Endodermal cell (in vitro differentiated cells): ENCODE measurements around the gene EGFL8. TPM values are rescaled to one million over a fixed set of nuclear protein-coding genes. Genes with fewer than 3 reads are reported as not detected.
"Not testable (repeated sequence)": the region's sequence is repeated elsewhere in the genome, so short reads cannot be mapped to it uniquely, and the experiment has no call there.

Source experiments
- DNase-seq: peaks from one replicate; pipeline ENCODE4 v3.0.0-alpha.2; 2017
- H3K27ac ChIP-seq: 2 replicates; pipeline ENCODE4 v1.5.1; 2013; ENCODE audit warnings: mild to moderate bottlenecking, low read depth, low read length, moderate library complexity
- H3K27me3 ChIP-seq: 2 replicates; pipeline ENCODE4 v1.6.1; 2013; ENCODE audit warnings: mild to moderate bottlenecking, low read length, moderate library complexity; ENCODE audit not compliant: insufficient read depth, control insufficient read depth, poor library complexity, severe bottlenecking
- H3K36me3 ChIP-seq: 2 replicates; pipeline ENCODE4 v1.7.0; 2013; ENCODE audit warnings: mild to moderate bottlenecking, low read length, moderate library complexity; ENCODE audit not compliant: control insufficient read depth, insufficient read depth
- H3K4me1 ChIP-seq: one replicate; pipeline ENCODE4 v1.7.0; 2013; ENCODE audit warnings: low read length; ENCODE audit not compliant: control insufficient read depth, insufficient read depth
- H3K4me3 ChIP-seq: 2 replicates; pipeline ENCODE4 v1.5.1; 2013; ENCODE audit warnings: mild to moderate bottlenecking, low read length, moderate library complexity
- H3K9ac ChIP-seq: 2 replicates; pipeline ENCODE4 v1.6.1; 2013; ENCODE audit warnings: mild to moderate bottlenecking, low read length, moderate library complexity; ENCODE audit not compliant: poor library complexity, severe bottlenecking; ENCODE audit errors: extremely low read depth
- H3K9me3 ChIP-seq: 2 replicates; pipeline ENCODE4 v1.6.1; 2013; ENCODE audit warnings: mild to moderate bottlenecking, low read length, moderate library complexity; ENCODE audit not compliant: control insufficient read depth
- H3K27ac Mint-ChIP-seq: 2 replicates; pipeline ENCODE4 v1.8.0; 2020; ENCODE audit warnings: mixed read lengths
- H3K27me3 Mint-ChIP-seq: 2 replicates; pipeline ENCODE4 v1.8.0; 2021; ENCODE audit warnings: mild to moderate bottlenecking, mixed read lengths; ENCODE audit not compliant: insufficient read depth
- H3K36me3 Mint-ChIP-seq: 2 replicates; pipeline ENCODE4 v1.8.0; 2020; ENCODE audit warnings: low read depth, mixed read lengths
- H3K4me1 Mint-ChIP-seq: 2 replicates; pipeline ENCODE4 v1.8.0; 2020; ENCODE audit warnings: mixed read lengths
- H3K4me3 Mint-ChIP-seq: 2 replicates; pipeline ENCODE4 v1.8.0; 2020; ENCODE audit warnings: mild to moderate bottlenecking, moderate library complexity, mixed read lengths
- H3K9me3 Mint-ChIP-seq: 2 replicates; pipeline ENCODE4 v1.8.0; 2020; ENCODE audit warnings: mild to moderate bottlenecking, mixed read lengths
- CTCF ChIP-seq: fragments of 200-600 bp; sonication (generic); conservative IDR thresholded peaks from 2 replicates; pipeline ENCODE4 v1.5.0; 2021; ENCODE audit warnings: antibody characterized with exemption, mild to moderate bottlenecking
- WGBS, 2 experiments: methylation state at CpG; one replicate each; pipeline versions ENCODE4 v1.1.5 to v1.1.7; 2013; ENCODE audit warnings: missing lambda C conversion rate in 2 of 2, mixed read lengths in 1 of 2; ENCODE audit not compliant: insufficient coverage in 1 of 2, insufficient read length in 1 of 2; 5-methylcytosine and 5-hydroxymethylcytosine counted together
- total RNA-seq, 2 donors: library from RNA; stranded (reverse); fragmentation: NEBNext Ultra II Directional in 1 of 2; extraction: Animal tissue kit (Norgen Biotek cat#: 25700) in 1 of 2; gene quantifications; 2 replicates in 1 of 2; 3 replicates in 1 of 2; pipeline ENCODE4 v1.2.1, GENCODE V29; 2021

EGFL8 gene
- total RNA-seq, 2 donors from 2014 or later, result 27.9 to 39.6 TPM

GRCh38 chr6:32210191-32210601 lies 45.8 kb downstream of the EGFL8 start:
- Histone ChIP-seq H3K4me1 (no peaks in the 10 kb centered on the region), H3K36me3 (no peaks in the 10 kb centered on the region), H3K27me3 (peaks cover 3% of the 10 kb centered on the region), H3K9ac (no peak overlapping the region), H3K9me3 (no peaks in the 10 kb centered on the region), H3K4me3 (no peak overlapping the region), H3K27ac (no peak overlapping the region)
- H3K27ac Mint-ChIP-seq, result no peak overlapping the region
- peaks cover 3% of the 10 kb centered on the region for H3K9me3 Mint-ChIP-seq
- H3K4me3 Mint-ChIP-seq, result no peak overlapping the region
- peaks cover 53% of the 10 kb centered on the region for H3K27me3 Mint-ChIP-seq
- H3K36me3 Mint-ChIP-seq, result no peaks in the 10 kb centered on the region
- WGBS, 2 experiments, result 85 to 97% methylated on average over 5 of the region's 5 CpGs
- no peak for DNase-seq
- H3K4me1 Mint-ChIP-seq, result no peaks in the 10 kb centered on the region
- TF ChIP-seq CTCF, result no peak

DNA sequence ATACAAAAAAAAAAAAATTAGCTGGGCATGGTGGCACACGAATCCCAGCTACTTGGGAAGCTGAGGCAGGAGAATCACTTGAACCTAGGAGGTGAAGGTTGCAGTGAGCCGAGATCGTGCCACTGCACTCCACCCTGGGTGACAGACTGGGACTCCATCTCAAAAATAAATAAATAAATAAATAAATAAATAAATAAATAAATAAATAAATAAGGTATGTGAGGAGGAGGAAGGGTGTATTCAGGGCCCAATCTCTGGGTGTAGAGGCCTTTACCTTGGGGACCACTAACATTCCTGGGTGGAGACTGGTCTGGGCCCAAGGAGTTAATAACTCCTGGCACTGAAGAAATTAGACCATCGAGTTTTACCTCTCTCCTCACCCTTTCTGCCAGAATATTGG lies 47.0 kb downstream of the EGFL8 start:
- not testable (repeated sequence) for H3K4me3 ChIP-seq, H3K9ac ChIP-seq, H3K9me3 ChIP-seq, H3K36me3 ChIP-seq, DNase-seq, H3K4me1 ChIP-seq, H3K4me3 Mint-ChIP-seq, H3K36me3 Mint-ChIP-seq, H3K27me3 ChIP-seq, H3K9me3 Mint-ChIP-seq, H3K27ac Mint-ChIP-seq, H3K4me1 Mint-ChIP-seq, H3K27ac ChIP-seq
- H3K27me3 Mint-ChIP-seq, result peaks cover 50% of the 10 kb centered on the region
- 92 to 100% methylated on average over 1 to 4 of the region's 4 CpGs for WGBS, 2 experiments

DNA sequence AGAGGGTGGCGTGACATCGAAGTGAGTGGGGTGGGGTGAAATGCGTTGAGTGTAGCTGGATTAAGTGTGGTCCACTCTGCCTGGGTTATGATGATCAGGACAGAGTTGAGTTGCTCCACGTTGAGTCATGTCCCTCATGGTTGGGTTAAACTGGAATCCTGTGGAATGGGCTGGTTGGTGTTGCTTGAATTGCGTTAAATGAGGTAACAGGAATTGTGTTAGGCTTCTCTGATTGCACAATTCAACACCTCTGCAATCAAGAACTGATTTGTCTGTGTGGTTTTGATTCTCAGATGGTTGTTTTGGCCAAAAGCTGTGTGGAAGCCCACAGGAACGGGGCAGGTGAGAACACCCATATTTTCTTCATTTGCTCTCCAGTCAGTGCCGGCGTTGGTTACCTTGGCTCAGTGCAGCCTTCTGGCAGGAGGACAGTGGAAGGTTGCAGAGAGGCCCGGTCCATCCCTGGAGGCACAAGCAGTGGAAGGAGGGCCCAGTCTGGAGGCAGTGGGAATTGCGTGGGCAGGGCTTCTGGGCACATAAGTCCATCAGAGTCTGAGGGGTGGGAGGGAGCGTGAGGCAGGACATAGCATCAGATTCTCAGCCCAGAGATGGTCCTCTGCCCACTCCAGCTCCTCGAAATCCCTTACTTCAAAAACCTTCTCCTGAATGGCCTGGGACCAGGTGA lies 47.8 kb downstream of the EGFL8 start:
- TF ChIP-seq CTCF, result no peak
- H3K9me3 Mint-ChIP-seq, result no peaks in the 10 kb centered on the region
- peaks cover 53% of the 10 kb centered on the region for H3K27me3 Mint-ChIP-seq
- Histone ChIP-seq H3K9me3 (no peaks in the 10 kb centered on the region), H3K4me3 (no peak overlapping the region), H3K4me1 (no peaks in the 10 kb centered on the region), H3K9ac (no peak overlapping the region), H3K27me3 (no peaks in the 10 kb centered on the region), H3K36me3 (no peaks in the 10 kb centered on the region), H3K27ac (no peak overlapping the region)
- no peaks in the 10 kb centered on the region for H3K4me1 Mint-ChIP-seq
- no peaks in the 10 kb centered on the region for H3K36me3 Mint-ChIP-seq
- DNase-seq, result no peak
- WGBS, 2 experiments, result 90 to 91% methylated on average over 7 to 12 of the region's 12 CpGs
- no peak overlapping the region for H3K27ac Mint-ChIP-seq
- H3K4me3 Mint-ChIP-seq, result no peak overlapping the region

DNA sequence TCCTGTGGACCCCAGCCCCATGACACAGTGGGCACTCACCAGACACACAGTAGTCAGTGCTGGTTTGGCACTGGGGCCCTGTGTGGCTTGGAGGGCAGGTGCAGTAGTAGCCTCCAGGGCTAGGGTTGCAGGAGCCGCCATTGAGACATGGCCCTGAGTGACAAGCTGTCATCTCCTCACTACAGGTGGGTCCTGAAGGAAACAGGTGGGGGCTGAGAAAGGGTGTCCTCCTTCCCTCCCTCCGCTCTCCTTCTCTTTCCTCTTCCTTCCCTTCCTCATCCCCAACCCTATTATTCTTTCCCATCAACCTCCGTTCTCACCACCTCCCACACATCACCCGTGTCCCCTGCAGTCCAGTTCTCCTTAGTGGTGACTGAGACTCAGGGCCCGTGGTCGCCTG lies 49.3 kb downstream of the EGFL8 start:
- Mint-ChIP-seq H3K36me3 (no peaks in the 10 kb centered on the region), H3K4me1 (no peaks in the 10 kb centered on the region), H3K27me3 (peaks cover 58% of the 10 kb centered on the region), H3K27ac (no peak overlapping the region), H3K9me3 (no peaks in the 10 kb centered on the region), H3K4me3 (no peak overlapping the region)
- no peak overlapping the region for H3K4me3 ChIP-seq
- H3K27me3 ChIP-seq, result no peaks in the 10 kb centered on the region
- no peak overlapping the region for H3K9ac ChIP-seq
- no peak for DNase-seq
- H3K36me3 ChIP-seq, result no peaks in the 10 kb centered on the region
- no peak overlapping the region for H3K27ac ChIP-seq
- 80 to 88% methylated on average over 1 to 6 of the region's 6 CpGs for WGBS, 2 experiments
- H3K9me3 ChIP-seq, result no peaks in the 10 kb centered on the region
- TF ChIP-seq CTCF, result no peak
- no peaks in the 10 kb centered on the region for H3K4me1 ChIP-seq
